Measurements from ENCODE around the gene PDPR.
"Not testable (repeated sequence)": the region's sequence is repeated elsewhere in the genome, so short reads cannot be mapped to it uniquely, and the experiment has no call there.

PDPR gene

GRCh38 chr16:70113982-70114826, at the start of gene PDPR:
Gene PDPR (plus strand): TSS chr16:70114332. CDS start chr16:70120493, 6,161 bp downstream.
- Histone ChIP-seq H3K27ac (peak within 1 kb of the TSS; percentile 76 to 87), H3K4me3 (peak within 1 kb of the TSS; percentile 88)
- peak; percentile 93 for DNase-seq (ENCODE audit: low spot score)

GRCh38 chr16:70064841-70065370, 49.2 kb upstream of the PDPR start:
- H3K27ac ChIP-seq: peak overlapping the region; percentile 87 to 97
- peak overlapping the region; percentile 94 for H3K4me3 ChIP-seq
- DNase-seq (ENCODE audit: low spot score): peak; percentile 83

DNA sequence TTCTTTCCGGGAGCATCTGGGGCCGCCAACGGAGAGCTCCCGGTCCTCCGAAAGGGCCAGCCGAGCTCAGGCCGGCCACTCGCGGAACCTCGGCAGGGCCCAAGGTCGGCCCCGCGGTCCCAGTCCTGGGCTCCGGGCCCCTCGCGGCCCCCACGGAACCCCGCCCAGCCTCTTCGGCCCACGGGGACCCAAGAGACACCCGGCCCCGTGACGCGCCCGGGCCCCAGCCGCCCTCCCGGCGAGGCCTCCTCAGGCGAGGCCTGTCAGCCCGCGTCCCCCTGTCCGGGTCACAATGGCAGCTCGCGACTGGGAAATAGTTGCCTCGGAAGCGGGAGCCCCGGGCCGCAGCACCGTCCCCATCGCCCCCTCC, 48.8 kb upstream of the PDPR start:
- peak overlapping the region; percentile 94 for H3K4me3 ChIP-seq
- H3K27ac ChIP-seq: peak overlapping the region; percentile 87 to 97
- not testable (repeated sequence) for DNase-seq (ENCODE audit: low spot score)

DNA sequence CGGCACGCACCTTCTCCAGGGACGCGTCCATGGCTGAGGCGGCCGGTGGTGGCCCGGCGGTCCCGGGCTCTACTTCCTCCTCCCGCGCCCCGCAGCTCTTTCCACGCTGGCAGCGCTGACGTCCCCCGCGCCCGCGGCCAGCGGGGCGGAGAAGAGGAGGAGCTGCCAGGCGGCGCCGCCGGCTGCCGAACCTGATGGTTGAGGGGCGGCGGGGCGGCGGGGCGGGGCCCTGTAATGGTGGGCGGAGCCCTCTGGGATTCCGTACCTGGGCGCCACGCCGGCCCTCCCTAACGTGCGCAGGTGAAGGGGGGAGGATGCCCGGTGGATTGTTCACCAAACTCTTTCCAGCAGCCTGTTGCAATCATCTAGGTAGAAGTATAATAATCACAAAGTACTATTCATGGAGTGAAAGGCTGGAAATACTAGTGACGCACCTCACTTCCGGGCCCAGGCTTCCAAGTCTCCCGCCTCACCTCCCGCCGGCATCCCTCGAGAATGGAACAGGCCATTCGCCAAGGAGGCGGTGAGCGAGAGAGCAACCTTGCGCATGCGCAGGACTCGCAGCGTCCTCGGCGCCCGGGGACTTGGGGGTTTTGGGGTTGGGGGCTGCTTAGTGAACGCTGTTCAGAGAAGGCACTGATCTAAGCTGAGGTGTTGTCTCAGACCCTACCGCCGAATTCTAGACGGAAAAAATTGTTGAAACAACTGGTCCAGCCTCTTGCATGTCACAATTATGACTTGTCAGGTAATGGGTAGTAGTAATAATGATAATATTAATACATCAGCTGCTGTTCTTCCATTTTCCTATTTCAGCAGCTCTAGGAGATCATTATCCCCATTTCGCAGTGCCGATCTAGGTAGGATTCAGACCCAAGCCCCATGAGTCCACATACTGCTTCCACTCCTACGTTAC, 48.1 kb upstream of the PDPR start:
- Histone ChIP-seq H3K27ac (peak overlapping the region; percentile 87 to 97), H3K4me3 (peak overlapping the region; percentile 94)
- DNase-seq (ENCODE audit: low spot score): peak; percentile 91

GRCh38 chr16:70066751-70067150, 47.4 kb upstream of the PDPR start:
- DNase-seq (ENCODE audit: low spot score); H3K4me3 ChIP-seq; H3K27ac ChIP-seq: not testable (repeated sequence)

GRCh38 chr16:70079081-70079480, 35.1 kb upstream of the PDPR start:
- not testable (repeated sequence) for H3K27ac ChIP-seq; DNase-seq (ENCODE audit: low spot score); H3K4me3 ChIP-seq

DNA sequence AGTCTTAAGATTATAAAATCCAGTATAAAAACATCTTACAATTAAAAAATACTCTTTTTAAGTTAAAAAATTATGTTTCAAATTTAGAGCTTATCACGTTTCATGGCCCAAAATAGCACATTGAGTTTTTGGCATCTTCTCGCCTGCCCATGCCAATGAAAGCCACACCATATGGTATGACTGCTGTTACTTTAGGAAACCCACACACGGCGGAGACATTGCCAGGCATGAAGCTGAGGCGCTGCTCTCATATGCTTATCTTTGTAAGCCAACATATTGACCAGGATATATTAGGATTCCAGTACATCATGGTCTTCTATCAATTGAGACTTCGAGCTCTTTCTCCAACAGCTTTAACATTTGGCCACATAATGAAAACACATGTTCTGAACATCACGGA, 32.9 kb upstream of the PDPR start:
- H3K27ac ChIP-seq; H3K4me3 ChIP-seq; DNase-seq (ENCODE audit: low spot score): not testable (repeated sequence)

- not testable (repeated sequence) for H3K4me3 ChIP-seq; DNase-seq (ENCODE audit: low spot score); H3K27ac ChIP-seq
These were observed 30.2 kb upstream of the PDPR start for GRCh38 chr16:70083931-70084330.

DNA sequence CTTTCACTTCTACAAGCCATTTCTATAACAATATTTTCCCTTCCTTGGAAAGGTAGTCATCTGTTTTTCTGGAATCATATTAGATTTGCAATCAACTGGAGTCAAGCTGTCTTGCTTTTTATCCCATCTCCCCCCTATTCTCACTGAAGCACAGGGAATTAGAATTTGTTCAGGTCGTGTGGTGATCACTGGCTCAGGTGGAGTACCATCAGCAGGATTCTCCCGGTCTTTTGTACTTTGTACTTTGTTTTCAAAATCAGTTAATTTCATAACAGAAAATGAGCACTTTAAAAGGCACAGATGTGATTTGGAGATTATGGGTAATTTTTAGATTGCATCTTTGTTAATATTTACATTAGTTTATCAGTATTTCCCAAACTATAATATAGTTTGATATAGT, 26.0 kb upstream of the PDPR start:
- DNase-seq (ENCODE audit: low spot score); H3K4me3 ChIP-seq; H3K27ac ChIP-seq: not testable (repeated sequence)

DNA sequence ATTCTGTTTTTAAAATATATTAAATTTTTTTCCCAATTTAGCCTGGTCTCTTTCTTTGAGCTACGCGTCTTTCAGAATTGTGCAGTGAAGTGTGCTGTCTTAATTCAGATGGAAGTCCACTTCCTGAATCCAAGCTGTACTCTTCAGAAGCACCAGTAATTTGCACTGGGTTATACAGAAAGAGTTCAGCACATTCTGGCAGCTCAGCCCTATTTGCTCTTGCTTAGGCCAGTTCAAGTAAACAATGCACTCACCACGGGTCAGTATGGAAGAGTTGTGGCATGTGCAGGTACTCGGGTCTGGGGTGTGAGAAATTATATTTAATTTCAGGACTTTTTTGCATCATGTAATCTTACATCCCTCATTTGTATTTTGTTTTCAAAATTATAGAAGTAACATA, 25.3 kb upstream of the PDPR start:
- not testable (repeated sequence) for H3K27ac ChIP-seq; H3K4me3 ChIP-seq; DNase-seq (ENCODE audit: low spot score)

- not testable (repeated sequence) for DNase-seq (ENCODE audit: low spot score); H3K27ac ChIP-seq; H3K4me3 ChIP-seq
These were observed 24.8 kb upstream of the PDPR start for GRCh38 chr16:70089289-70089688.

GRCh38 chr16:70091104-70091503, 23.0 kb upstream of the PDPR start:
- H3K4me3 ChIP-seq; H3K27ac ChIP-seq; DNase-seq (ENCODE audit: low spot score): not testable (repeated sequence)

DNA sequence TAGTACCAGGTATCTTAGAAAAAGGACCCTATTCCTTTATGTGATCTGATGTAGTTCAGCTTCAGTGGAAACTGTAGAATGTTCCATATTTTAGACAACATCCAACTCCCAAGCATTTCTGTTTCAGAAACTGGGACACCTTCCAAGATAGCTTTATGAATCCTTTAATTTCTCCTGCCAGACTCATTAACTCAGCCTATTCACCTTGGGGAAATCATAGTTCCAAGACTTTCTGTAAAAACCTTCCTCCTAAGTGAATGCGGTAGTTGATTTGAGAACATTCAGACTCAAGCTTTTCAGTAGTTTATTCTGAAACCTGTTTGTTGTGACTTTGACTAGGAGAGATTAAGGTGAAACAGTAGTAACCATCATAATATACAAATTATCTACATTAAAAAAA, 20.0 kb upstream of the PDPR start:
- not testable (repeated sequence) for H3K4me3 ChIP-seq; DNase-seq (ENCODE audit: low spot score); H3K27ac ChIP-seq

- not testable (repeated sequence) for H3K4me3 ChIP-seq; H3K27ac ChIP-seq; DNase-seq (ENCODE audit: low spot score)
These were observed 4.4 kb upstream of the PDPR start for GRCh38 chr16:70109583-70110279.

DNA sequence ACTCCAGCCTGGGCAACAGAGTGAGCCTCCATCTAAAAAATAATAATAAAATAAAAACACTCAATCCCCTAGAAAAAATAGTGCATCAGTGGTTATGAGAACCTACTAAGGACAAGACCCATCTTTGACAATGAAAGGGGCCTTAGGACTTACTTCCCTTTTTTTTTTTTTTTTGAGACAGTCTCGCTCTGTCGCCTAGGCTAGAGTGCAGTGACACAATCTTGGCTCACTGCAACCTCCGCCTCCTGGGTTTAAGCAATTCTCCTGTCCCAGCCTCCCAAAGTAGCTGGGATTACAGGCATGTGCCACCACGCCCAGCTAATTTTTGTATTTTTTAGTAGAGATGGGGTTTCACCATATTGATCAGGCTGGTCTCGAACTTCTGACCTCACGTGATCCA, 2.0 kb upstream of the PDPR start:
- H3K27ac ChIP-seq; H3K4me3 ChIP-seq; DNase-seq (ENCODE audit: low spot score): not testable (repeated sequence)

DNA sequence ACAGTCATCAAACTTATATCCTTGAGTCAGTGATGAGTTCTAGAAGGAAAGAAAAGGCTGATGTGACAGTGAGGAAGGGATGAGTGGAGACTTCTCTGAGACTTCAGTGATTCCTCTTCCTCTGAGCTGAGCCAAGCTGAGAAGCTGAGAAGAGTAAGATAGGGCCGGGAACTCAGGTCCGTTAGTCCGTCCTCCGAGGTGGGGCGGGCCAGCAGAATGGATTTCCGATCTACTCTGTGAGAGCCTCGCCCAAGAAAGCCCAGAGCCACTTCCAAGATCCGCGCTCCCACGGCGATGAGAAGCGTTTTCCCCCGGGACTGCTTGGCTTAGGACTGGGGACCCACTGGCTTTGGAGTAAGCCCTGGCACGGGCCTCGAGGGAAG, 542 bp upstream of the PDPR start:
- DNase-seq (ENCODE audit: low spot score): not testable (repeated sequence)
- peak overlapping the region; percentile 88 for H3K4me3 ChIP-seq
- H3K27ac ChIP-seq: peak overlapping the region; percentile 76 to 87

- not testable (repeated sequence) for DNase-seq (ENCODE audit: low spot score); H3K4me3 ChIP-seq; H3K27ac ChIP-seq
These were observed 4.2 kb downstream of the PDPR start for GRCh38 chr16:70118354-70118753.

GRCh38 chr16:70118776-70119175, 4.6 kb downstream of the PDPR start:
- H3K27ac ChIP-seq; DNase-seq (ENCODE audit: low spot score); H3K4me3 ChIP-seq: not testable (repeated sequence)

- not testable (repeated sequence) for H3K27ac ChIP-seq; H3K4me3 ChIP-seq; DNase-seq (ENCODE audit: low spot score)
These were observed 6.3 kb downstream of the PDPR start for GRCh38 chr16:70120398-70120797.

Data from coronary artery (tissue), 2 donors.